GM12874 (cell line): ENCODE results near the gene DEK.

ENCODE experiments used
- CTCF ChIP-seq: IDR thresholded peaks from 2 replicates; pipeline ENCODE4 v1.5.1; 2011; ENCODE audit warnings: low read depth, mild to moderate bottlenecking, control low read depth, low read length, moderate library complexity; ENCODE audit not compliant: insufficient read depth

The DEK gene

GRCh38 chr6:18234564-18234963, 29.8 kb downstream of the DEK start:
- no peak for TF ChIP-seq CTCF

GRCh38 chr6:18221288-18221615, 43.1 kb downstream of the DEK start:
- TF ChIP-seq CTCF: no peak

- TF ChIP-seq CTCF: no peak
Observed at GRCh38 chr6:18219591-18219990, 44.7 kb downstream of the DEK start.

GRCh38 chr6:18218233-18218632, 46.1 kb downstream of the DEK start:
- no peak for TF ChIP-seq CTCF

GRCh38 chr6:18216411-18216810, 47.9 kb downstream of the DEK start:
- no peak for TF ChIP-seq CTCF

GRCh38 chr6:18215436-18215835, 48.9 kb downstream of the DEK start:
- no peak for TF ChIP-seq CTCF

- TF ChIP-seq CTCF: no peak
Observed at GRCh38 chr6:18214003-18214402, 50.3 kb downstream of the DEK start.

GRCh38 chr6:18213439-18213838, 50.9 kb downstream of the DEK start:
- no peak for TF ChIP-seq CTCF
